ENCODE data around the gene TCF15.
"Not testable (repeated sequence)": the region's sequence is repeated elsewhere in the genome, so short reads cannot be mapped to it uniquely, and the experiment has no call there.

The TCF15 gene

GRCh38 chr20:610130-611046 is at the start of gene TCF15:
TSS of gene TCF15 (minus strand) at chr20:610309. CDS start at chr20:610237, 72 bp downstream.
- no peak for DNase-seq

- DNase-seq = no peak
Observed at GRCh38 chr20:658731-659291, 48.7 kb upstream of the TCF15 start.

GRCh38 chr20:658202-658601 is 48.1 kb upstream of the TCF15 start:
- no peak for DNase-seq

- DNase-seq = no peak
Observed at GRCh38 chr20:655726-656624, 45.9 kb upstream of the TCF15 start.

GRCh38 chr20:654417-654750 is 44.3 kb upstream of the TCF15 start:
- no peak for DNase-seq

GRCh38 chr20:653590-654416 is 43.7 kb upstream of the TCF15 start:
- no peak for DNase-seq

- peak; percentile 86 to 88 for DNase-seq
Observed at GRCh38 chr20:653110-653589, 43.0 kb upstream of the TCF15 start, which contains the start of gene SRXN1. TSS of gene SRXN1 (minus strand) at chr20:653200. CDS start at chr20:653185, 15 bp downstream.

GRCh38 chr20:652615-653109 is 42.6 kb upstream of the TCF15 start:
- no peak for DNase-seq

GRCh38 chr20:651713-652614 is 41.9 kb upstream of the TCF15 start:
- peak; percentile 9 to 25 for DNase-seq

GRCh38 chr20:650954-651353 is 40.8 kb upstream of the TCF15 start:
- no peak for DNase-seq

GRCh38 chr20:650281-650680 is 40.2 kb upstream of the TCF15 start:
- DNase-seq = no peak

- no peak for DNase-seq
Observed at GRCh38 chr20:647479-648019, 37.4 kb upstream of the TCF15 start.

- DNase-seq = no peak
Observed at GRCh38 chr20:646868-647233, 36.7 kb upstream of the TCF15 start.

- DNase-seq = no peak
Observed at GRCh38 chr20:646107-646867, 36.2 kb upstream of the TCF15 start.

GRCh38 chr20:645318-646106 is 35.4 kb upstream of the TCF15 start:
- peak; percentile 79 to 81 for DNase-seq

- DNase-seq = no peak
Observed at GRCh38 chr20:644692-645317, 34.7 kb upstream of the TCF15 start.

- no peak for DNase-seq
Observed at GRCh38 chr20:642398-643174, 32.5 kb upstream of the TCF15 start.

GRCh38 chr20:642013-642397 is 31.9 kb upstream of the TCF15 start:
- not testable (repeated sequence) for DNase-seq
